Gastrocnemius medialis (tissue), 4 donors: ENCODE measurements around the gene EXOC2.

Experiments
- CTCF ChIP-seq, 5 experiments: fragments of 450-650 bp in 3 of 5; fragments of 200-600 bp in 2 of 5; sonication (generic) in 2 of 5; IDR thresholded peaks in 4 of 5; conservative IDR thresholded peaks in 1 of 5; 1 replicate in 4 of 5; 2 replicates in 1 of 5; pipeline ENCODE4 v1.5.1; 2016 to 2019; ENCODE audit warnings: antibody characterized with exemption in 5 of 5, mild to moderate bottlenecking in 3 of 5, moderate library complexity in 3 of 5
- POLR2A ChIP-seq, 2 donors: fragments of 450-650 bp; IDR thresholded peaks; one replicate each; pipeline ENCODE4 v1.6.1; 2017; ENCODE audit warnings: antibody characterized with exemption in 2 of 2, mild to moderate bottlenecking in 2 of 2, moderate library complexity in 2 of 2

GRCh38 chr6:563863-564262, 129.1 kb downstream of the EXOC2 start:
- TF ChIP-seq POLR2A (IDR thresholded peaks at IDR 0.05): no peak
- TF ChIP-seq CTCF (IDR thresholded peaks at IDR 0.05 in 4 of 5, conservative IDR thresholded peaks at IDR 0.05 in 1 of 5): no peak
